Endothelial cell of umbilical vein (primary cell): Measurements from ENCODE around the gene ARHGDIA. TPM values are rescaled to one million over a fixed set of nuclear protein-coding genes. Genes with fewer than 3 reads are reported as not detected.

Source experiments
- BruUV-seq: library from RNA; stranded (reverse); fragments of 400-500 nt; replicated peaks from 2 replicates; lab custom pipeline; 2021; lab: Mats Ljungman, UMichigan
- CTCF ChIA-PET: fragments of 300-600, 350-600 bp; sonication (Branson Sonifier 250); formaldehyde crosslinking; loops from one replicate; lab custom pipeline; 2021; ENCODE audit warnings: antibody characterized with exemption, inconsistent platforms; lab: Charles Lee
- POLR2A ChIA-PET: fragments of 300-600, 350-600 bp; sonication (Branson Sonifier 250); formaldehyde crosslinking; loops from one replicate; lab custom pipeline; 2021; ENCODE audit warnings: antibody characterized with exemption, inconsistent platforms; lab: Charles Lee
- DNase-seq: peaks from one replicate; pipeline ENCODE4 v3.0.0-alpha.2; 2011; ENCODE audit warnings: low read depth, low spot score
- FAIRE-seq: peaks from 2 replicates; lab custom pipeline; 2011; peaks lifted over from hg19 to GRCh38; lab: Jason Lieb, UNC
- H2AFZ ChIP-seq: 2 replicates; pipeline ENCODE4 v1.6.0; 2012; ENCODE audit warnings: low read depth, low read length, control low read depth, inconsistent platforms
- H3K27ac ChIP-seq: 2 replicates; pipeline ENCODE4 v1.5.1; 2011; ENCODE audit warnings: low read depth, mild to moderate bottlenecking, control low read depth, low read length, moderate library complexity; ENCODE audit not compliant: insufficient read depth
- H3K27me3 ChIP-seq, 2 experiments: 2 replicates each; pipeline versions ENCODE4 v1.6.0 to v1.6.1; 2011; ENCODE audit warnings: low read length in 2 of 2, mixed read lengths in 1 of 2; ENCODE audit not compliant: control insufficient read depth in 2 of 2, insufficient read depth in 2 of 2
- H3K36me3 ChIP-seq, 2 experiments: 2 replicates in 1 of 2; 3 replicates in 1 of 2; pipeline ENCODE4 v1.5.1; 2011; ENCODE audit warnings: low read length in 2 of 2, mild to moderate bottlenecking in 1 of 2, moderate library complexity in 1 of 2; ENCODE audit not compliant: control insufficient read depth in 2 of 2, insufficient read depth in 2 of 2; ENCODE audit errors: extremely low read depth in 1 of 2
- H3K4me1 ChIP-seq: 3 replicates; pipeline ENCODE4 v1.5.1; 2011; ENCODE audit warnings: mild to moderate bottlenecking, low read length; ENCODE audit not compliant: control insufficient read depth, insufficient read depth; ENCODE audit errors: extremely low read depth
- H3K4me2 ChIP-seq: 2 replicates; pipeline ENCODE4 v1.6.1; 2011; ENCODE audit warnings: low read length, control low read depth, mixed read lengths; ENCODE audit not compliant: insufficient read depth
- H3K4me3 ChIP-seq, 3 experiments: fragments of 200-600 bp in 1 of 3; sonication (generic), shearing (Covaris generic) in 1 of 3; replicated peaks in 1 of 3; 2 replicates each; pipeline ENCODE4 v1.5.1; 2011 to 2016; ENCODE audit warnings: control low read depth in 3 of 3, low read length in 3 of 3, mild to moderate bottlenecking in 2 of 3, inconsistent platforms in 1 of 3, low read depth in 1 of 3, moderate library complexity in 1 of 3; ENCODE audit not compliant: insufficient read depth in 1 of 3
- H3K79me2 ChIP-seq: 2 replicates; pipeline ENCODE4 v1.6.0; 2012; ENCODE audit warnings: low read length, inconsistent platforms; ENCODE audit not compliant: control insufficient read depth, insufficient read depth
- H3K9ac ChIP-seq: replicated peaks from 2 replicates; pipeline ENCODE3; 2011; ENCODE audit warnings: low read length, control low read depth; ENCODE audit not compliant: insufficient read depth; ENCODE audit errors: extremely low read depth
- H3K9me1 ChIP-seq: replicated peaks from 3 replicates; pipeline ENCODE4 v1.6.0; 2011; ENCODE audit warnings: mild to moderate bottlenecking, low read length; ENCODE audit not compliant: control insufficient read depth, insufficient read depth; ENCODE audit errors: extremely low read depth
- H3K9me3 ChIP-seq: replicated peaks from 2 replicates; pipeline ENCODE4 v1.5.1; 2012; ENCODE audit warnings: low read length, inconsistent platforms; ENCODE audit not compliant: control insufficient read depth, insufficient read depth
- H4K20me1 ChIP-seq: replicated peaks from 2 replicates; pipeline ENCODE3; 2011; ENCODE audit warnings: mild to moderate bottlenecking, low read length; ENCODE audit not compliant: control insufficient read depth, insufficient read depth; ENCODE audit errors: extremely low read depth
- CTCF ChIP-seq, 2 donors: IDR thresholded peaks; 1 replicate in 1 of 2; 2 replicates in 1 of 2; pipeline ENCODE4 v1.5.1; 2011; ENCODE audit warnings: low read length in 2 of 2, mild to moderate bottlenecking in 2 of 2, moderate library complexity in 2 of 2, control low read depth in 1 of 2, inconsistent platforms in 1 of 2, low read depth in 1 of 2; ENCODE audit not compliant: insufficient read depth in 1 of 2; ENCODE audit errors: extremely low read depth in 1 of 2
- EZH2 ChIP-seq: IDR thresholded peaks from 2 replicates; pipeline ENCODE4 v1.6.1; 2012; ENCODE audit warnings: borderline replicate concordance, low read depth, mild to moderate bottlenecking, moderate library complexity, low read length, inconsistent platforms; ENCODE audit not compliant: severe bottlenecking
- FOS ChIP-seq: IDR thresholded peaks from 2 replicates; pipeline ENCODE4 v1.6.1; 2011; ENCODE audit warnings: mild to moderate bottlenecking, low read length, moderate library complexity, borderline replicate concordance; ENCODE audit not compliant: insufficient read depth
- GATA2 ChIP-seq: IDR thresholded peaks from 2 replicates; pipeline ENCODE4 v1.7.0; 2011; ENCODE audit warnings: low read depth, mild to moderate bottlenecking, moderate library complexity, mixed read lengths, low read length; ENCODE audit not compliant: insufficient read length, insufficient read depth
- JUN ChIP-seq: IDR thresholded peaks from 2 replicates; pipeline ENCODE4 v1.6.1; 2011; ENCODE audit warnings: borderline replicate concordance, low read depth; ENCODE audit not compliant: insufficient read length, insufficient read depth
- MAX ChIP-seq: IDR thresholded peaks from 2 replicates; pipeline ENCODE4 v1.6.1; 2011; ENCODE audit not compliant: insufficient read depth, insufficient read length
- MYC ChIP-seq: IDR thresholded peaks from one replicate; pipeline ENCODE4 v1.6.1; 2011; ENCODE audit warnings: mild to moderate bottlenecking, low read depth, low read length
- POLR2A ChIP-seq: IDR thresholded peaks from 2 replicates; pipeline ENCODE4 v1.6.1; 2012; ENCODE audit warnings: low read depth, mild to moderate bottlenecking, control low read depth, low read length
- POLR2AphosphoS5 ChIP-seq: IDR thresholded peaks from 2 replicates; pipeline ENCODE4 v1.6.1; 2012; ENCODE audit warnings: low read depth, mild to moderate bottlenecking, control low read depth, low read length, moderate library complexity; ENCODE audit not compliant: insufficient read depth
- dilution Hi-C: fragments of 300-500 bp; cut with MboI; formaldehyde crosslinking; loops from one replicate; pipeline ENCODE4 v1.15.0; 2019; ENCODE audit warnings: low sequenced_read_pairs; ENCODE audit not compliant: extremely low pct_ligation_motif_present
- intact Hi-C: fragments of 100-400 bp; cut with micrococcal nuclease; formaldehyde crosslinking; loops from one replicate; pipeline ENCODE4 v1.10.0; 2022
- polyA plus RNA-seq, 4 experiments: library from polyadenylated mRNA; depleted of rRNA in 3 of 4; stranded (reverse) in 3 of 4; unstranded in 1 of 4; fragments of >200 nt; gene quantifications; 2 replicates each; pipeline versions ENCODE4 v1.2.1 to v1.2.3, GENCODE V29; 2011 to 2012; ENCODE audit warnings: missing spikeins in 1 of 4
- total RNA-seq: library from RNA; stranded (reverse); gene quantifications from 2 replicates; pipeline ENCODE4 v1.2.3, GENCODE V29; 2021

The ARHGDIA gene
- total and polyA plus RNA-seq, 2 donors (not counting 3 experiments of a cell fraction or from before 2014, with no cell fraction given) = 358 to 645 TPM

GRCh38 chr17:81828656-81829055 lies 42.5 kb downstream of the ARHGDIA start:
- TF ChIP-seq POLR2AphosphoS5 (no peak), GATA2 (no peak), JUN (no peak), CTCF (IDR thresholded peaks at IDR 0.05; ENCODE audit: extremely low read depth in 1 of 2, insufficient read depth in 1 of 2, low read depth in 1 of 2, low read length in 2 of 2) (no peak), FOS (no peak), MAX (no peak), POLR2A (no peak), MYC (no peak), EZH2 (no peak)
- no peaks in the 10 kb centered on the region for H3K27me3 ChIP-seq
- H3K9me1 ChIP-seq = no peaks in the 10 kb centered on the region
- no peak for FAIRE-seq
- ChIA-PET CTCF (no interaction called here), POLR2A (no interaction called here)
- peaks cover 9% of the 10 kb centered on the region for H3K79me2 ChIP-seq
- dilution Hi-C loops = no loop called here
- H2AFZ ChIP-seq = no peak overlapping the region
- no peaks in the 10 kb centered on the region for H3K9me3 ChIP-seq
- DNase-seq = no peak
- H3K27ac ChIP-seq = no peak overlapping the region
- no peak overlapping the region for H3K4me2 ChIP-seq
- BruUV-seq = no TSS peak
- peaks cover 0 to 7% of the 10 kb centered on the region in 2 experiments for H3K36me3 ChIP-seq
- H3K4me1 ChIP-seq = peaks cover 9% of the 10 kb centered on the region
- intact Hi-C loops = no loop called here
- no peak overlapping the region for H3K4me3 ChIP-seq
- H3K9ac ChIP-seq = no peak overlapping the region
- H4K20me1 ChIP-seq = no peaks in the 10 kb centered on the region
